NCI-H2081 (cell line): ENCODE results near the gene SOX5.

Experiments
- DNase-seq, 2 experiments: peaks; one replicate each; lab custom pipeline; 2025; lab: John Stamatoyannopoulos, UW

SOX5 gene

GRCh38 chr12:23686095-23686494 is 263.4 kb downstream of the SOX5 start:
- DNase-seq, result peak in 1 of 2 experiments; percentile 12

GRCh38 chr12:23684121-23684520 is 265.3 kb downstream of the SOX5 start:
- no peak for DNase-seq

GRCh38 chr12:23681237-23681636 is 268.2 kb downstream of the SOX5 start:
- no peak for DNase-seq

GRCh38 chr12:23674064-23674463 is 275.4 kb downstream of the SOX5 start:
- DNase-seq, result no peak

- DNase-seq, result no peak
These were observed 277.6 kb downstream of the SOX5 start for GRCh38 chr12:23671881-23672280.

GRCh38 chr12:23670684-23671083 is 278.8 kb downstream of the SOX5 start:
- no peak for DNase-seq

- DNase-seq, result no peak
These were observed 279.8 kb downstream of the SOX5 start for GRCh38 chr12:23669691-23670090.

GRCh38 chr12:23666866-23667265 is 282.6 kb downstream of the SOX5 start:
- no peak for DNase-seq

GRCh38 chr12:23662966-23663365 is 286.5 kb downstream of the SOX5 start:
- peak; percentile 11 to 18 for DNase-seq

- DNase-seq, result no peak
These were observed 290.3 kb downstream of the SOX5 start for GRCh38 chr12:23659131-23659530.

GRCh38 chr12:23657598-23657997 is 291.9 kb downstream of the SOX5 start:
- no peak for DNase-seq

- no peak for DNase-seq
These were observed 293.6 kb downstream of the SOX5 start for GRCh38 chr12:23655884-23656283.

GRCh38 chr12:23655112-23655511 is 294.4 kb downstream of the SOX5 start:
- no peak for DNase-seq

- DNase-seq, result no peak
These were observed 300.9 kb downstream of the SOX5 start for GRCh38 chr12:23648546-23648945.

GRCh38 chr12:23640754-23641153 is 308.7 kb downstream of the SOX5 start:
- peak; percentile 76 to 96 for DNase-seq

- DNase-seq, result no peak
These were observed 315.1 kb downstream of the SOX5 start for GRCh38 chr12:23634344-23634743.

- DNase-seq, result peak in 1 of 2 experiments; percentile 34
These were observed 317.6 kb downstream of the SOX5 start for GRCh38 chr12:23631786-23632377.

GRCh38 chr12:23630524-23630923 is 318.9 kb downstream of the SOX5 start:
- DNase-seq, result no peak

GRCh38 chr12:23628806-23629205 is 320.7 kb downstream of the SOX5 start:
- no peak for DNase-seq

- no peak for DNase-seq
These were observed 322.7 kb downstream of the SOX5 start for GRCh38 chr12:23626791-23627190.

- peak; percentile 26 to 85 for DNase-seq
These were observed 327.6 kb downstream of the SOX5 start for GRCh38 chr12:23621900-23622299.

- DNase-seq, result no peak
These were observed 330.8 kb downstream of the SOX5 start for GRCh38 chr12:23618718-23619117.

GRCh38 chr12:23617749-23618148 is 331.7 kb downstream of the SOX5 start:
- no peak for DNase-seq

- DNase-seq, result no peak
These were observed 335.2 kb downstream of the SOX5 start for GRCh38 chr12:23614280-23614679.
